Right hindlimb (tissue), 1 donor: ENCODE data around the gene SLC44A1.

ENCODE experiments used
- DNase-seq: peaks from one replicate; pipeline ENCODE4 v3.0.0-alpha.2; 2018

The SLC44A1 gene

GRCh38 chr9:105306351-105307140 is 62.1 kb downstream of the SLC44A1 start:
- no peak for DNase-seq

GRCh38 chr9:105307591-105308130 is 63.2 kb downstream of the SLC44A1 start:
- DNase-seq = no peak

- no peak for DNase-seq
Observed at GRCh38 chr9:105308461-105309341, 64.2 kb downstream of the SLC44A1 start.

- DNase-seq = no peak
Observed at GRCh38 chr9:105309531-105309931, 65.1 kb downstream of the SLC44A1 start.

- DNase-seq = no peak
Observed at GRCh38 chr9:105311306-105311705, 66.9 kb downstream of the SLC44A1 start.

- DNase-seq = no peak
Observed at GRCh38 chr9:105313238-105313637, 68.8 kb downstream of the SLC44A1 start.

- DNase-seq = no peak
Observed at GRCh38 chr9:105316703-105317102, 72.3 kb downstream of the SLC44A1 start.

- no peak for DNase-seq
Observed at GRCh38 chr9:105318729-105319191, 74.3 kb downstream of the SLC44A1 start.

- no peak for DNase-seq
Observed at GRCh38 chr9:105319202-105319813, 74.9 kb downstream of the SLC44A1 start.

GRCh38 chr9:105320568-105320967 is 76.1 kb downstream of the SLC44A1 start:
- no peak for DNase-seq

GRCh38 chr9:105328296-105328695 is 83.8 kb downstream of the SLC44A1 start:
- DNase-seq = no peak

GRCh38 chr9:105328872-105329718 is 84.6 kb downstream of the SLC44A1 start:
- peak; percentile 20 for DNase-seq

- DNase-seq = no peak
Observed at GRCh38 chr9:105329719-105330062, 85.2 kb downstream of the SLC44A1 start.

GRCh38 chr9:105330201-105330600 is 85.8 kb downstream of the SLC44A1 start:
- DNase-seq = no peak

GRCh38 chr9:105330755-105331154 is 86.3 kb downstream of the SLC44A1 start:
- no peak for DNase-seq

GRCh38 chr9:105331160-105331559 is 86.7 kb downstream of the SLC44A1 start:
- no peak for DNase-seq

- DNase-seq = no peak
Observed at GRCh38 chr9:105331755-105332154, 87.3 kb downstream of the SLC44A1 start.

GRCh38 chr9:105332471-105332870 is 88.0 kb downstream of the SLC44A1 start:
- DNase-seq = no peak

- no peak for DNase-seq
Observed at GRCh38 chr9:105333076-105333475, 88.6 kb downstream of the SLC44A1 start.

GRCh38 chr9:105333811-105334210 is 89.4 kb downstream of the SLC44A1 start:
- no peak for DNase-seq

GRCh38 chr9:105338308-105338707 is 93.9 kb downstream of the SLC44A1 start:
- no peak for DNase-seq

- no peak for DNase-seq
Observed at GRCh38 chr9:105339849-105340248, 95.4 kb downstream of the SLC44A1 start.
